ENCODE results near the gene C2orf42.
A peak's percentile ranks its signal among the peaks of the same experiment; 100 is the strongest.
"Not testable (repeated sequence)": the region's sequence is repeated elsewhere in the genome, so short reads cannot be mapped to it uniquely, and the experiment has no call there.

C2orf42 gene

GRCh38 chr2:70144443-70145143, 46.2 kb downstream of the C2orf42 start:
- FAIRE-seq = no peak
- TF ChIP-seq POLR2A (IDR thresholded peaks at IDR 0.05; ENCODE audit: low read depth, low read length) (no peak), POLR2AphosphoS5 (IDR thresholded peaks at IDR 0.05; ENCODE audit: low read depth, low read length) (no peak), SPI1 (IDR thresholded peaks at IDR 0.05; ENCODE audit: low read depth, low read length) (no peak), TAF1 (IDR thresholded peaks at IDR 0.05; ENCODE audit: low read depth, low read length) (no peak), PAX5 (IDR thresholded peaks at IDR 0.05; ENCODE audit: insufficient read depth, low read length, severe bottlenecking) (no peak), POU2F2 (IDR thresholded peaks at IDR 0.05; ENCODE audit: low read depth, low read length) (no peak)
- no peak for DNase-seq (ENCODE audit: insufficient read length, low spot score)

GRCh38 chr2:70143314-70144150, 47.3 kb downstream of the C2orf42 start:
- DNase-seq (ENCODE audit: insufficient read length, low spot score) = no peak
- FAIRE-seq = peak; percentile 85
- TF ChIP-seq TAF1 (IDR thresholded peaks at IDR 0.05; ENCODE audit: low read depth, low read length) (0 out of 2 replicates have a peak, but pooled peaks have one; percentile 23), POLR2A (IDR thresholded peaks at IDR 0.05; ENCODE audit: low read depth, low read length) (peak; percentile 82), POU2F2 (IDR thresholded peaks at IDR 0.05; ENCODE audit: low read depth, low read length) (no peak), POLR2AphosphoS5 (IDR thresholded peaks at IDR 0.05; ENCODE audit: low read depth, low read length) (peak; percentile 64; the same call in 1 of the 2 replicates), PAX5 (IDR thresholded peaks at IDR 0.05; ENCODE audit: insufficient read depth, low read length, severe bottlenecking) (no peak), SPI1 (IDR thresholded peaks at IDR 0.05; ENCODE audit: low read depth, low read length) (no peak)

GRCh38 chr2:70142590-70143313, 48.1 kb downstream of the C2orf42 start:
- peak; percentile 96 for FAIRE-seq
- no peak for TF ChIP-seq SPI1 (IDR thresholded peaks at IDR 0.05; ENCODE audit: low read depth, low read length)
- TF ChIP-seq TAF1 (IDR thresholded peaks at IDR 0.05; ENCODE audit: low read depth, low read length) = peak; percentile 88; the same call in 1 of the 2 replicates
- peak; percentile 90 for TF ChIP-seq PAX5 (IDR thresholded peaks at IDR 0.05; ENCODE audit: insufficient read depth, low read length, severe bottlenecking)
- TF ChIP-seq POLR2AphosphoS5 (IDR thresholded peaks at IDR 0.05; ENCODE audit: low read depth, low read length) = no peak
- no peak for TF ChIP-seq POLR2A (IDR thresholded peaks at IDR 0.05; ENCODE audit: low read depth, low read length)
- TF ChIP-seq POU2F2 (IDR thresholded peaks at IDR 0.05; ENCODE audit: low read depth, low read length) = 0 out of 2 replicates have a peak, but pooled peaks have one; percentile 49
- peak; percentile 87 for DNase-seq (ENCODE audit: insufficient read length, low spot score)

- TF ChIP-seq TAF1 (IDR thresholded peaks at IDR 0.05; ENCODE audit: low read depth, low read length) (peak; percentile 51; the same call in 1 of the 2 replicates), POU2F2 (IDR thresholded peaks at IDR 0.05; ENCODE audit: low read depth, low read length) (no peak), POLR2AphosphoS5 (IDR thresholded peaks at IDR 0.05; ENCODE audit: low read depth, low read length) (peak; percentile 54), POLR2A (IDR thresholded peaks at IDR 0.05; ENCODE audit: low read depth, low read length) (0 out of 2 replicates have a peak, but pooled peaks have one; percentile 39)
- no peak for FAIRE-seq
- DNase-seq (ENCODE audit: insufficient read length, low spot score) = no peak
Observed at GRCh38 chr2:70141902-70142589, 48.8 kb downstream of the C2orf42 start.

- TF ChIP-seq TAF1 (IDR thresholded peaks at IDR 0.05; ENCODE audit: low read depth, low read length) = 0 out of 2 replicates have a peak, but pooled peaks have one; percentile 39
- TF ChIP-seq POLR2A (IDR thresholded peaks at IDR 0.05; ENCODE audit: low read depth, low read length) = peak; percentile 30
- no peak for TF ChIP-seq SPI1 (IDR thresholded peaks at IDR 0.05; ENCODE audit: low read depth, low read length)
- no peak for TF ChIP-seq PAX5 (IDR thresholded peaks at IDR 0.05; ENCODE audit: insufficient read depth, low read length, severe bottlenecking)
- peak; percentile 65; the same call in 1 of the 2 replicates for TF ChIP-seq POLR2AphosphoS5 (IDR thresholded peaks at IDR 0.05; ENCODE audit: low read depth, low read length)
- no peak for TF ChIP-seq POU2F2 (IDR thresholded peaks at IDR 0.05; ENCODE audit: low read depth, low read length)
- FAIRE-seq = peak; percentile 76
- DNase-seq (ENCODE audit: insufficient read length, low spot score) = peak; percentile 57
Observed at GRCh38 chr2:70141212-70141901, 49.5 kb downstream of the C2orf42 start.

- no peak for TF ChIP-seq SPI1 (IDR thresholded peaks at IDR 0.05; ENCODE audit: low read depth, low read length)
- no peak for TF ChIP-seq POU2F2 (IDR thresholded peaks at IDR 0.05; ENCODE audit: low read depth, low read length)
- TF ChIP-seq POLR2A (IDR thresholded peaks at IDR 0.05; ENCODE audit: low read depth, low read length) = no peak
- TF ChIP-seq PAX5 (IDR thresholded peaks at IDR 0.05; ENCODE audit: insufficient read depth, low read length, severe bottlenecking) = no peak
- no peak for TF ChIP-seq TAF1 (IDR thresholded peaks at IDR 0.05; ENCODE audit: low read depth, low read length)
- TF ChIP-seq POLR2AphosphoS5 (IDR thresholded peaks at IDR 0.05; ENCODE audit: low read depth, low read length) = no peak
- DNase-seq (ENCODE audit: insufficient read length, low spot score) = no peak
- no peak for FAIRE-seq
Observed at GRCh38 chr2:70140791-70141211, 50.0 kb downstream of the C2orf42 start.

GRCh38 chr2:70134323-70134983, 56.4 kb downstream of the C2orf42 start:
- TF ChIP-seq POLR2A (IDR thresholded peaks at IDR 0.05; ENCODE audit: low read depth, low read length) = 0 out of 2 replicates have a peak, but pooled peaks have one; percentile 4
- DNase-seq (ENCODE audit: insufficient read length, low spot score) = not testable (repeated sequence)
- FAIRE-seq = peak; percentile 47

Data from GM12891 (cell line).